ENCODE data around the gene MEMO1.

The MEMO1 gene

DNA sequence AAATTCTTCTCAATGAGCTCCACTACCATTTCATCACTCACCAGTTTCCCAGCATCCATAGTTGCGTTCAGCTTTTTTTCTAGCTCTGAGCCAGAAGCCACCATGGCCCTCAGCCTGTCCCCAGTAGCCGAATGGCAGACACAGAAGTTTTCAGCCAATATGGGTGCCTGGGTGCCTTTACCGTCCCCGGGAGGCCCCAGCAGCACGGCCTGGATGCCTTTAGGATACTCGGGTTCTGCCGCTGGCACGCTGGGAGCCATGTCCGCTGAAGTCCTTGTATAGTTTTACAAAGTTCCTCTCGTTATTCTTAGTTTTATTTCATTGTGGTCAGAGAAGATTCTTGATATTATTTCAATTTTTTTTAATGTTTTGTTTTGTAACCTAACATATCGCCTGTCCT is 187.2 kb downstream of the MEMO1 start:
- no peak for DNase-seq (ENCODE audit: low read depth in 2 of 2)

DNA sequence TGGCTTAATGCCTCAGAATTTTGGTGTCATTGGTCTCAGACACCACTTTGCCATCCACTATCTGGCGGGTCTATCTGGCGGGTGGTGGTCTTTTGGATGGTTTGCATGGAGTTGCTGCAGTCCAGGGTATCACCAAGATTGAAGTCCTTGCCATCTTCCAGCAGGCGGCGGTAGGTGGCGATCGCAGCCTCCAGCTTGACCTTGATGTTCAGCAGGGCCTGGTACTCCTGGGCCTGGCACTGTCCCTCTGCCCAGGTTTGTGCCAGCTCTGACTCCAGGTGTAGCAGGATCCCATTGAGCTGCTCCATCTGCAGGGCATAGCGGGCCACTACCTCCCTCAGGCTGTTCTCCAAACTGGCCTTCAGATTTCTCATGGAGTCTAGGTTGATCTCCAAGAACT is 188.2 kb downstream of the MEMO1 start:
- DNase-seq (ENCODE audit: low read depth in 2 of 2): no peak
